ENCODE measurements around the gene KAT6B.

KAT6B gene

DNA sequence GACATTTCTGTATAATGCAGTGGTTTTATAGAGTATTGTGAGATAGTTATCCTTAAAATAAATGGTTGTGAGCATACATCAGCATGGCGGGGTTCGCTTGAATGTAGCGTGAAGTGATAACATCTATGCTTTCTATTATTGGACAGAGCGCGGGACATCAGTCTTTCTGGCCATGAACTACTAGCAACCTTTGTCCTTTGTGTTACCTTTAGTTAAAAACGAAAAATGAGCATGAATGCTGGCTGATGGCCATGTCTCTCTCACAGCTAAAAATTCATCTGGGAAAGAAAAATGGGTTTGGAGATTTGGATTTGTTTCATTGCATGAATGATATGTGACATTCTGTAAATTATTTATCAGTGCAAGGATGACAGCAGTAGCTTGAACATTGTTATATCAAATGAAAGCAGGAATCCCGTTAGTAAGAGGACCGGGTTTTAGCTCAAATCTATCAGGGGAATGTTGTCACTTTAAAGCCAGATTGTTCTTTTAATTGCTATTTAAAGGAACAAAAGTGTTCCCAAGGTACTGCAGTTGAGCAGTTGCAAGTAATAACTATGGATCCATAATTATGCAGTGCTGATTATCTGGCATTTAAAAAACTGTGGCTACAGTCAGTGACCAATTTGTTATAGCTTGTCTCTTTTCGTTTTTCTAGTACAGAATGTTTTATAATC lies 131.0 kb downstream of the KAT6B start:
- ATAC-seq, result no peak

DNA sequence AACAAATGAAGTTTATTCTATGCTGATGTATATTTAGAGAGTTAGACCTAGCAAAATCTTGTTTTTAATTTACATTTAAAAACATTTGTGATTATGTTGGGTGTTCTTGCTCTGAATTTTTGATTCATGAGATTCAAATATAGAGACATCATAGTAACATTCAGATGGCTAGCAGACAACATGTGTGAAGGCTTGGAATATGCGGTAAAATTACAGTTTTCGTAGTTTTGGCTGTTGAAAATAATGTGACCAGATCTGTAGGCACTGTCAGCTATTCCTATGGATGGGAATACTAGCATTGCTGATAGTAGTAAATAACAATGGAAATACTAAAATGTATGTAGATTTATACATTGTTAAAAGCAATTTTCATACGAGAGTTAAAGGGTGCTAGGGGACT lies 131.9 kb downstream of the KAT6B start:
- no peak for ATAC-seq

DNA sequence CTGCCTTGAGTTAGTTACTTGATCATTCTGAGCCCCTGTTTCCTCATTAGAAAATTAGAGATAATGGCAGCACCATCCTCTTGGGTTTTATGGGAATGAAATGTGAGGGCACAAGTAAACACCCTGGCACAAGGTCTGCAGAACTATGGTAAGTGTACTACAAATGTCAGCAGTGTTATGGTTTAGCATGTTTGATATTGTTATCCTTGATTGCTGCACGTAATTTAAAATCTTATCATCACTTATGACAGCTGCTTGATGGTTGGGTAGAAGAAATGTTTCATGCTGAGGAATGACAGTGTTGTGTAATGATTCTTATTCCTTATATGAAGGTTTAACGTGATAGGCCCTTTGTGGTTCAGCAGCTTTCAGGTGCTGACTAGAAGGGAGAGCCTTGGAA lies 134.3 kb downstream of the KAT6B start:
- no peak for ATAC-seq

DNA sequence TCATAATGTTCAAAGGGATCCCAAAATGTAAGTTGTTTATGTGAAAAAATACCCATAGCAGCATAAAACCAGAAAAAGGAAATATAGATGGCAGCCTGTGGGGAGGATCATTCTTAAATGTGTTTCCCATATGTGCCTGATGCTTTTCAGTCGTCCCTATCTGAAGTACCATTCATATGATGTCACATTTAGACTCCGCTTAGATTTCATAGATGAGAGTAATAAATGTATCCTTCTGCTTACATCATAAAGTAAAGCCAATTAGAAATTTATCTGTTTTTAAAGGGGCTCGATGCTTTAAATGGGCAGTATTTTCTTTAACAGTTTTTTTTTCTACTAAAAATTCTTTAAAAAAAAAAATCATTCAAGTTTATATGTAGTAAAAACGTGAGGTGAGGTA lies 136.1 kb downstream of the KAT6B start:
- no peak for ATAC-seq

- ATAC-seq, result peak in 1 of 2 donors; percentile 27
Measured at GRCh38 chr10:74963549-74963948, 137.1 kb downstream of the KAT6B start.

- no peak for ATAC-seq
Measured at GRCh38 chr10:74967911-74968666, 141.7 kb downstream of the KAT6B start.

GRCh38 chr10:74968667-74969061 lies 142.3 kb downstream of the KAT6B start:
- no peak for ATAC-seq

DNA sequence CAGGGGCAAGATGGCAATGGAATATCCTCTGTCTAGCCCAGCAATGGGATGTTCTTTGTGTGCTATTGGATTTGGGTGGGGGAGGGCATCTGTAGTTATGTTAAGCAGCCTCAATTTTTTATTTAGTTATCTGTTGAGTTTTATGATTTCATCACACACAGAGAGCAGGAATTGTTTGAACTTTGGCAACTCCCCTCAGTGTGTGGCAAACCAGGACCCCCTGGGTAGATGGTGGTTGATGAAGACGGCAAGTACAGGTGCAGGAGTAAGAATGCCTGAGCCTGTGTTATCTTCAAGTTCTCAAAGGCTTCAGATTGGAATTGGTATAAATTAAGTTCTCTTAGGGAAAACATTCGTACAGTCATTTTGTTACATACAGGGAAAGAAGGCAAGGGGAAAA lies 142.7 kb downstream of the KAT6B start:
- ATAC-seq, result no peak

DNA sequence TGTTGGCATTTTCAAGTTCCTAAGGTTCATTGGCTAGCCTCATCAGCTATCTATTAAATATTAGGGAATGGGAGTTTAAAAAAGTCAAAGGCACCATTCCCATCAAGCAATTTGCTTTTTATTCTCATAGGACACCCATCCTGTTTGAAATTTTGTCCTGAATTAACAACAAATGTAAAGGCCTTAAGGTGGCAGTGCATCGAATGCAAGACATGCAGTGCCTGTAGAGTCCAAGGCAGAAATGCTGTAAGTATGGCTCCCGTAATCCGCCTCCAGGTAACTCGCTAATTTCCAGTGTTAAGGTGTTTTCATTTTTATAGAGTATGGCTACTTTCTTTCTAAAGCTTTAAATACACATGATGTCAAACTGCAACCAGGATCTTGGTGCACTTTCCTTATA lies 143.1 kb downstream of the KAT6B start:
- ATAC-seq, result no peak

DNA sequence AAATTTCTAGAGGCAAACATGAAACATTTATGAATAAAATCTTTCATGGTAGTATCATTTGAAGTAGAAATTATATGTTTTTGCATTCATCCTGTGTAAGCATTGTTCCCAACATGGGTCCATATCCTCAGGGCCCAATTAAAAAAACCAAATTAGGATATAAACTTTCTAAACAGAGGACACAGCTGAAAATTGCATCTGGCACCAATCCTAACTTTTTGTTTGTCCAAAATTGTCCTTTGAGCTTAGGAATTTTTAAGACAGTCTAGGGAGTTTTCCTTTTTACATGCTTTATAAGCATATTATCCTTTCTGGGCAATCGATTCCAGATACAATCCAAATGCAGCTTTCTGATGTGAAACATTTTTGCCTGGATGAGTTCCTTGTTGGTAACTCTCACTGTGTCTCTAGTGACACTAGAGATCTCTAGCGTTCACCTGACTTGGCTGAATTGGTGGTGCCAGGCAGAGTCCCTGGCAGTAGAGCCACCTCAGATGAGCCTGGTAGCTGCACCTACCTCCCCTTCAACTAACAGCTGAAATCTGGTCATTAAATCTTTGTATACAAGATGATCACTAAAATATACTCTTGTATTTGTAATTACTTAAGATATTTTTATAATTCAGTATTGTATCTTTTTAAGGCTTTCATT lies 147.5 kb downstream of the KAT6B start:
- no peak for ATAC-seq

DNA sequence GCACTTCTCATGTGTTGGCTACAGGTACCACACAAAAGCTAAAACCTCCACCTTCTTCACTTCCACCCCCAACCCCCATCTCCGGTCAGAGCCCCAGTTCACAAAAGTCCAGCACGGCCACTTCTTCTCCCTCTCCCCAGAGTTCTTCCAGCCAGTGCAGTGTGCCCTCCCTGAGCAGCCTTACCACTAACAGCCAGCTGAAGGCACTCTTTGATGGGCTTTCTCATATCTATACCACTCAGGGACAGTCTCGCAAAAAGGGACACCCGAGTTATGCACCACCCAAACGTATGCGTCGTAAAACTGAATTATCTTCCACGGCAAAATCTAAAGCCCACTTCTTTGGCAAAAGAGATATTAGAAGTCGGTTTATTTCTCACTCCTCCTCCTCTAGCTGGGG lies 149.4 kb downstream of the KAT6B start:
- no peak for ATAC-seq

DNA sequence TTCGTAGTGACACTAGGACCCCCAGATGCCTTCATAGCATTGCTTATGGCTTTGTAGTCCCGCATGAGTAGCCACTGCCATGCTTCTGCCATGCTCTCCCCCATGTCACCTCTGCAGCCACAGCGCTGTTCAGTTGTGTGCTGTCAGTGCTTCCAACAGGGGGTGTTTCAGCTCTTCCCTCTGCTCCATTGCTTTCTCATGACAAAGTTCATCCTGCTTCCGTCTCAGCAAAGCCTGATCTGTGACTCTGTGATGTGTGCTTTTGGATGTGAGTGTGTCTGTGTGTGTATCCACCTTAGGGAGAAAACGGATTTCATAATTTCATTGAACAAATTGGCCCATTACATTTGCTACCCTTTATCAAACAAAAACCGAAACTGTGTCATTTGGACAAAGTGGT lies 150.2 kb downstream of the KAT6B start:
- ATAC-seq, result no peak

DNA sequence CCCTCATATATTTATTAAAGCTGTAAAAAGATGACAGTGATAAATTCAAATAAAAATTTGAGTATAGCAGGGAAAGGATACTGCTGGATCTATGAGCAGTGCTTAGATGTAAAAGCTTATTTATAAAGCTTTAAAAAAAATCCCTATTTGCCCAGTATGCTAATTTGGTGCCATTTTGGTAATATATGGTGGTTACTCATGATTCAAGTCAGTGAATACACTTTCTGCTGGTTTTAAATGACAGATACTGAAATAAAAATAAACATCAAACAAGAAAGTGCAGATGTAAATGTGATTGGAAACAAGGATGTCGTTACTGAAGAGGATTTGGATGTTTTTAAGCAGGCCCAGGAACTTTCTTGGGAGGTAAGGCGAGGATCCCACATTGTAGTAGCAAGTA lies 150.7 kb downstream of the KAT6B start:
- peak; percentile 76 to 81 for ATAC-seq

DNA sequence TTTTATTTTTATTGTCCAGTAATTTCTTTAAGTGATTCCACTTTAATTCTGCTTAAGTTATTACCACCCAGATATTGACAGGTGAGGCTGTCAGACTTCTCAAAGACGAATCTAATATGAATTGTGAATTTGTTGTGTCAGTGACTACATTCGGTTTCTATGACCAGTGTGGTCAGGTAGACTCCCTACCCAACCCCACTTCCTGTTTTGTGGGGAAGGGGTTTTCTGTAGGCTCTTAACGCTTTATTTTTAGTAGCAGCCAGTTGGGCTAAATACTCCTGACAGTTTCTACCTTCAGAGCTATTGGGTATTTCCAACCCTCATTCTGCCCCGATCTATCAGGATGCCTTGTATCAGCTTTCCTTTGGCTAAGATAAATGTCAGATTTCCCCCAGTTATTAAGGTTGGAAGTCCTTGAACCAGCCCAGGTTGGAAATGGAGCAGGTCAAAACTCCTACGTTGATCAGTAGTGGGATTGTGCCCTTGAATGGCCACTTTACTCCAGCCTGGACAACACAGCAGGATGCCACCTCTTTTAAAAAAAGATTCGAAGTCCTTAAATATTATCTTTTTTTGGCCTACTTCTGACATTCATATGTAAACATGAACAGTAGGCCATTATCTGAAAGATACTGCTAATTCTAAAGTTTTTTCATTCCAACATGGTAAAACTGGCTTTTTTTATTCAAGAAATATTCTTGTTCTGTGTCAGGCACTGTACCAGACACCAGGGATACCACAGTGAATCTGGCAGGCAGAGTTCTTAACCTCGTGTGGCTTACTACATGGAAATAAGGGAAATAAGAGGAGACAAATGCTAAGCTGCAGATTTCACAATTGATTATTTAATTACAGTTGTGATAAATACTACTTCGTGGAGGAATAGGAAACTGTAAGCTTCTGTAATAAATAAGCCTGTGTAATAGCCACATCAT lies 151.8 kb downstream of the KAT6B start:
- peak; percentile 79 to 80 for ATAC-seq

DNA sequence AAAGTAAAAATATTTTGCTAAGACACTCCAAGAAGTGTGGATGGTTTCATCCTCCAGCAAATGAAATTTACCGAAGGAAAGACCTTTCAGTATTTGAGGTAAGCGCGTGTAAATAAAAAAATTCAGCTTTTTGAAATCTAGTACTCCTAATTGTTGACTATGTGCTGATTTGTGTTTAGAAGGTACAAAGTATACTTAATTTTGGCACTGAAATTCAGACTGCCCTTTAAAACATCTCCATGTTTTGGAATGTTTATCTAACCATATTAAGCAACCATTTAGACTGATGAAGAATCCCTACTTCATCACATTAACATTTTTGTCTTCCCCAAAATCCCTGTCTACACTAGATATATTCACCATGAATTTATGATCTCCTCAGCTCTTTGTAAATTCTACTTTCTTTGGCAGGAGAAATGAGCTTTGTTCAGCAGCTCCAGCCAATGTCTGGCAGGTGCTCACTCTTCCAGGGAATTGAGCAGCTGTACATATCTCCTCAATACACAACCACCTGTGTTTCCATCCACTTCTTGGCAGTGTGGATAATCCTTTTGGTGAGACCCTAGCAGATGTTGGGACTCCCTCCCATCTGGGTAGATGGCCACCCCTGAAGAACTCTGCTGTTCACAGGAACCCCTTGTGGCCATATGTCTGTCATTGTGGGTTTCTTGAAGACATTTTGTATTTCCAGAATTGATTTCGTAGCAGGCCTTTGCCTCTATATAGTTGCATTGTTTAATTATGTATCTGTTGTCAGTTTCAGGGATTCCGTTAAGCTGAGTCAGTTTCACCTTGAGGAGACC lies 155.6 kb downstream of the KAT6B start:
- ATAC-seq, result no peak

DNA sequence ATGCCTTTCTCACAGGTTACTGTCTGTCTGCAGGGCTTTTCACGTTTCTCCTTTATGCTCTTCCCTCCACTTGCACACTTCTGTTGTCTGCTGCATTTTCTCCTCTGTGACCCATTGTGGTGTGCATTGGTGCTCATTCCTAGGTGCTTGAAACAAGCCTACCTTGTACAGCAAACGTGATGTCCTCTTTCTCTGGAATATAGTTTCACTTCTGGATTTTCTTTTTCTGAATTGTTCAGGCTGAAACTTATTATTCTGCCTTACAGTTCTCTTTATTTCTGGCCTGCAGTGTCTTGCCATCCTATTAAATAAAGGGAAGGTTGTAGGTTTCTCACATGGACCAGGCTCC lies 156.2 kb downstream of the KAT6B start:
- no peak for ATAC-seq

DNA sequence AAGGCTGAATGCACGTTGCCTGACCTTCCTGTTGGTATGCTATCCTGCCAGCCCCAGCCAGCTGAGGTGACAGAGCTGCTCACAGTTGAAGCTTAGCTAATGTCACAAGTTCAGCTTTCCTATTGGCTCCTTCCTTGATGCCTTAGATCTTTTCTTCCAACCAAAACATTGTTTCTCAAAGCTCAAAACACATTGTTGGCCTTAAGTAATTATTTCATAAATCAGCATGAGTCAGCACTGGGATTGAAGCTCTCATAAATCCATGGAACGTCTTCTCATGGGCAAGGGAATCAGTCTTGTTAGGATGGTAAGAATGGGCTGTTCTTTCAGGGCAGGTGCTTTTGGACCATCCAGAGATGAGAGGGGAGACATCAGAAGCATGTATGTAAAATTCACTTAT lies 157.0 kb downstream of the KAT6B start:
- ATAC-seq, result no peak

- no peak for ATAC-seq
Measured at GRCh38 chr10:74987339-74988053, 161.1 kb downstream of the KAT6B start.

DNA sequence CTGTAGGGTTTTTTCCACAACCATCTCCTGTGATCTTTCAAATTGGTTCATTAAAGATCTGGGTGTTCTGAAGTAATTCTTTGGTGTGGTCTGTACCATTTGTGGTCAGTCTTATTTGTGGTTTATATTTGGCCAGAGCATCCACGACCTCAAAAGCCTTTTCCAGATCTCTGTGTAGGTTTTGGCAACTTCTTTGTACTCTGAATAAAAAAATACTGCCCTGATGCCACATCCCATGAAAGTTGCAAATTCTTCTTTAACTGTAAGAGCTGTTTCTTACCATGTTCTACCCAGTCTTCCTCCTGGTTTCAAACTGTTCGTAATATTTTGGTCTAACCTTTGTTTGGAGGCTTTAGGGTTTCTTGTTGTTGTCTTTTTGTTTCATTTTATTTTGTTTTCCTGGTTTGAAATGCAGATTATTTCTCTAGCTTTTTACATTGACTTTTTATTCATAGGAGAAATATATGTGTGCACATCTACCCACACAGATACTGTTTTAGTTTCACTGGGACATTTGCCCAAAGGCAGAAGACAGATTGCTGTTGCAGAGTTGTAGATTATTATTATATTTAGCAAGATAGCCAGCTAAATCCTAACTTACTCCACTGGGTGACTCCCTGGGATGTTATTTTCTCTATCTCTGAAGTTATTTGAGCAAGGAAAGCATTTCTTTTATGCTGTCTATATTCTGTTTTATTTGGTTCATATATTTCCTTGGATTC lies 161.8 kb downstream of the KAT6B start:
- ATAC-seq, result no peak

DNA sequence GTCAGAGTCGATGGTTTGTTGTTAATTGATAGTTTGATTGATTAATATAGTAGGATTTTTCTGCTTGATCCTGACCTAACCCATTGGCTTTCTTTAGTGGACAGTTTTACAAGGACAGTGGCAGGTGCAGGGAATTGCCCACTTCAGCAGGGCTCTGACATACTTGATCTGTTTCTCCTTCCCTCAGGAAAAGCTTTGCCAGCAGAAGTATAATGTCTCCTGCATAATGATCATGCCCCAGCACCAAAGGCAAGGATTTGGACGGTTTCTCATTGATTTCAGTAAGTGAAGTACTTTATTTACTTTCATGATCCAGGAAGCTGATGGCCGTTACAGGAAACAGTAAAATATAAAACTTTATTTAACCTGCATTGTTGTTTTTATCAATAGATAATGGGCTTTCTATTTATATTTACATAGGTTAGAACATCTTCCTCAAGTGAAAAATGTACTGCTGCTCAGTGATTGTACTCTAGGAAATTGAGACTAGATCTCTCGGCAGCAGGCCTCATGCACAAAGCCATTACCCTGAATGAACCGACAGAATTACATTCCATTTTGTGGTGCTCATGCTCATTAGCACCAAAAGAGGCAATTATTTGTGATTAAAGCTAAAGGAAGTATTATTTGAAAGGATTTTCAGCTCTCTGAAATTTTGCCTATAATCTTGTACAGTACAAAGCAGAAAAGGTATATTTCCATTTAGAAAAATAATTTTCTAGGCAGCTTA lies 162.6 kb downstream of the KAT6B start:
- no peak for ATAC-seq
